ENCODE measurements around the gene RASSF5. TPM values are rescaled to one million over a fixed set of nuclear protein-coding genes. Genes with fewer than 3 reads are reported as not detected.

RASSF5 gene
- total and polyA plus RNA-seq, 2 of the 13 experiments (the other 11 are each of a cell fraction or from before 2014, with no cell fraction given): 0.18 to 0.40 TPM

- TF ChIP-seq, protein P1, sequence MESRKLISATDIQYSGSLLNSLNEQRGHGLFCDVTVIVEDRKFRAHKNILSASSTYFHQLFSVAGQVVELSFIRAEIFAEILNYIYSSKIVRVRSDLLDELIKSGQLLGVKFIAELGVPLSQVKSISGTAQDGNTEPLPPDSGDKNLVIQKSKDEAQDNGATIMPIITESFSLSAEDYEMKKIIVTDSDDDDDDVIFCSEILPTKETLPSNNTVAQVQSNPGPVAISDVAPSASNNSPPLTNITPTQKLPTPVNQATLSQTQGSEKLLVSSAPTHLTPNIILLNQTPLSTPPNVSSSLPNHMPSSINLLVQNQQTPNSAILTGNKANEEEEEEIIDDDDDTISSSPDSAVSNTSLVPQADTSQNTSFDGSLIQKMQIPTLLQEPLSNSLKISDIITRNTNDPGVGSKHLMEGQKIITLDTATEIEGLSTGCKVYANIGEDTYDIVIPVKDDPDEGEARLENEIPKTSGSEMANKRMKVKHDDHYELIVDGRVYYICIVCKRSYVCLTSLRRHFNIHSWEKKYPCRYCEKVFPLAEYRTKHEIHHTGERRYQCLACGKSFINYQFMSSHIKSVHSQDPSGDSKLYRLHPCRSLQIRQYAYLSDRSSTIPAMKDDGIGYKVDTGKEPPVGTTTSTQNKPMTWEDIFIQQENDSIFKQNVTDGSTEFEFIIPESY (CRISPR knock-in tag; IDR thresholded peaks at IDR 0.05): no peak
- no peak for TF ChIP-seq FOSL1 (CRISPR knock-in tag; IDR thresholded peaks at IDR 0.05; ENCODE audit: borderline replicate concordance)
- 0 out of 2 replicates have a peak, but pooled peaks have one; percentile 17 for TF ChIP-seq ZNF710 (CRISPR knock-in tag; IDR thresholded peaks at IDR 0.05; ENCODE audit: borderline replicate concordance)
- TF ChIP-seq, protein P2, sequence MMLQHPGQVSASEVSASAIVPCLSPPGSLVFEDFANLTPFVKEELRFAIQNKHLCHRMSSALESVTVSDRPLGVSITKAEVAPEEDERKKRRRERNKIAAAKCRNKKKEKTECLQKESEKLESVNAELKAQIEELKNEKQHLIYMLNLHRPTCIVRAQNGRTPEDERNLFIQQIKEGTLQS (CRISPR knock-in tag; IDR thresholded peaks at IDR 0.05): no peak
- TF ChIP-seq, protein P3, sequence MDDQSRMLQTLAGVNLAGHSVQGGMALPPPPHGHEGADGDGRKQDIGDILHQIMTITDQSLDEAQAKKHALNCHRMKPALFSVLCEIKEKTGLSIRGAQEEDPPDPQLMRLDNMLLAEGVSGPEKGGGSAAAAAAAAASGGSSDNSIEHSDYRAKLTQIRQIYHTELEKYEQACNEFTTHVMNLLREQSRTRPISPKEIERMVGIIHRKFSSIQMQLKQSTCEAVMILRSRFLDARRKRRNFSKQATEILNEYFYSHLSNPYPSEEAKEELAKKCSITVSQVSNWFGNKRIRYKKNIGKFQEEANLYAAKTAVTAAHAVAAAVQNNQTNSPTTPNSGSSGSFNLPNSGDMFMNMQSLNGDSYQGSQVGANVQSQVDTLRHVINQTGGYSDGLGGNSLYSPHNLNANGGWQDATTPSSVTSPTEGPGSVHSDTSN (CRISPR knock-in tag; IDR thresholded peaks at IDR 0.05; ENCODE audit: borderline replicate concordance): no peak
- TF ChIP-seq PCBP1 (IDR thresholded peaks at IDR 0.05; ENCODE audit: borderline replicate concordance, low read depth, low read length): no peak
- peak; percentile 86; the same call in 1 of the 2 replicates for TF ChIP-seq ZBTB38 (CRISPR knock-in tag; IDR thresholded peaks at IDR 0.05)
- TF ChIP-seq, protein P4, sequence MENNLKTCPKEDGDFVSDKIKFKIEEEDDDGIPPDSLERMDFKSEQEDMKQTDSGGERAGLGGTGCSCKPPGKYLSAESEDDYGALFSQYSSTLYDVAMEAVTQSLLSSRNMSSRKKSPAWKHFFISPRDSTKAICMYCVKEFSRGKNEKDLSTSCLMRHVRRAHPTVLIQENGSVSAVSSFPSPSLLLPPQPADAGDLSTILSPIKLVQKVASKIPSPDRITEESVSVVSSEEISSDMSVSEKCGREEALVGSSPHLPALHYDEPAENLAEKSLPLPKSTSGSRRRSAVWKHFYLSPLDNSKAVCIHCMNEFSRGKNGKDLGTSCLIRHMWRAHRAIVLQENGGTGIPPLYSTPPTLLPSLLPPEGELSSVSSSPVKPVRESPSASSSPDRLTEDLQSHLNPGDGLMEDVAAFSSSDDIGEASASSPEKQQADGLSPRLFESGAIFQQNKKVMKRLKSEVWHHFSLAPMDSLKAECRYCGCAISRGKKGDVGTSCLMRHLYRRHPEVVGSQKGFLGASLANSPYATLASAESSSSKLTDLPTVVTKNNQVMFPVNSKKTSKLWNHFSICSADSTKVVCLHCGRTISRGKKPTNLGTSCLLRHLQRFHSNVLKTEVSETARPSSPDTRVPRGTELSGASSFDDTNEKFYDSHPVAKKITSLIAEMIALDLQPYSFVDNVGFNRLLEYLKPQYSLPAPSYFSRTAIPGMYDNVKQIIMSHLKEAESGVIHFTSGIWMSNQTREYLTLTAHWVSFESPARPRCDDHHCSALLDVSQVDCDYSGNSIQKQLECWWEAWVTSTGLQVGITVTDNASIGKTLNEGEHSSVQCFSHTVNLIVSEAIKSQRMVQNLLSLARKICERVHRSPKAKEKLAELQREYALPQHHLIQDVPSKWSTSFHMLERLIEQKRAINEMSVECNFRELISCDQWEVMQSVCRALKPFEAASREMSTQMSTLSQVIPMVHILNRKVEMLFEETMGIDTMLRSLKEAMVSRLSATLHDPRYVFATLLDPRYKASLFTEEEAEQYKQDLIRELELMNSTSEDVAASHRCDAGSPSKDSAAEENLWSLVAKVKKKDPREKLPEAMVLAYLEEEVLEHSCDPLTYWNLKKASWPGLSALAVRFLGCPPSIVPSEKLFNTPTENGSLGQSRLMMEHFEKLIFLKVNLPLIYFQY (CRISPR knock-in tag; IDR thresholded peaks at IDR 0.05; ENCODE audit: borderline replicate concordance): peak; percentile 60; the same call in 1 of the 2 replicates
- TF ChIP-seq IRX3 (CRISPR knock-in tag; IDR thresholded peaks at IDR 0.05; ENCODE audit: borderline replicate concordance, low read depth): no peak
- no peak for TF ChIP-seq GTF2F1 (IDR thresholded peaks at IDR 0.05; ENCODE audit: low read length)
- no peak for TF ChIP-seq TAF15 (IDR thresholded peaks at IDR 0.05; ENCODE audit: low read depth, low read length, poor library complexity, severe bottlenecking)
- no peak for TF ChIP-seq HIVEP1 (CRISPR knock-in tag; IDR thresholded peaks at IDR 0.05)
- peak; percentile 40; the same call in 1 of the 2 replicates for TF ChIP-seq PHF20 (CRISPR knock-in tag; IDR thresholded peaks at IDR 0.05)
- TF ChIP-seq, protein P5, sequence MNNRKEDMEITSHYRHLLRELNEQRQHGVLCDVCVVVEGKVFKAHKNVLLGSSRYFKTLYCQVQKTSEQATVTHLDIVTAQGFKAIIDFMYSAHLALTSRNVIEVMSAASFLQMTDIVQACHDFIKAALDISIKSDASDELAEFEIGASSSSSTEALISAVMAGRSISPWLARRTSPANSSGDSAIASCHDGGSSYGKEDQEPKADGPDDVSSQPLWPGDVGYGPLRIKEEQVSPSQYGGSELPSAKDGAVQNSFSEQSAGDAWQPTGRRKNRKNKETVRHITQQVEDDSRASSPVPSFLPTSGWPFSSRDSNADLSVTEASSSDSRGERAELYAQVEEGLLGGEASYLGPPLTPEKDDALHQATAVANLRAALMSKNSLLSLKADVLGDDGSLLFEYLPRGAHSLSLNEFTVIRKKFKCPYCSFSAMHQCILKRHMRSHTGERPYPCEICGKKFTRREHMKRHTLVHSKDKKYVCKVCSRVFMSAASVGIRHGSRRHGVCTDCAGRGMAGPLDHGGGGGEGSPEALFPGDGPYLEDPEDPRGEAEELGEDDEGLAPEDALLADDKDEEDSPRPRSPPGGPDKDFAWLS (CRISPR knock-in tag; IDR thresholded peaks at IDR 0.05; ENCODE audit: borderline replicate concordance): 0 out of 2 replicates have a peak, but pooled peaks have one; percentile 20
Measured at GRCh38 chr1:206634365-206635079, 127.2 kb downstream of the RASSF5 start (continued).
